Measurements from ENCODE around the gene CHST9.
"Not testable (repeated sequence)": the region's sequence is repeated elsewhere in the genome, so short reads cannot be mapped to it uniquely, and the experiment has no call there.

CHST9 gene

DNA sequence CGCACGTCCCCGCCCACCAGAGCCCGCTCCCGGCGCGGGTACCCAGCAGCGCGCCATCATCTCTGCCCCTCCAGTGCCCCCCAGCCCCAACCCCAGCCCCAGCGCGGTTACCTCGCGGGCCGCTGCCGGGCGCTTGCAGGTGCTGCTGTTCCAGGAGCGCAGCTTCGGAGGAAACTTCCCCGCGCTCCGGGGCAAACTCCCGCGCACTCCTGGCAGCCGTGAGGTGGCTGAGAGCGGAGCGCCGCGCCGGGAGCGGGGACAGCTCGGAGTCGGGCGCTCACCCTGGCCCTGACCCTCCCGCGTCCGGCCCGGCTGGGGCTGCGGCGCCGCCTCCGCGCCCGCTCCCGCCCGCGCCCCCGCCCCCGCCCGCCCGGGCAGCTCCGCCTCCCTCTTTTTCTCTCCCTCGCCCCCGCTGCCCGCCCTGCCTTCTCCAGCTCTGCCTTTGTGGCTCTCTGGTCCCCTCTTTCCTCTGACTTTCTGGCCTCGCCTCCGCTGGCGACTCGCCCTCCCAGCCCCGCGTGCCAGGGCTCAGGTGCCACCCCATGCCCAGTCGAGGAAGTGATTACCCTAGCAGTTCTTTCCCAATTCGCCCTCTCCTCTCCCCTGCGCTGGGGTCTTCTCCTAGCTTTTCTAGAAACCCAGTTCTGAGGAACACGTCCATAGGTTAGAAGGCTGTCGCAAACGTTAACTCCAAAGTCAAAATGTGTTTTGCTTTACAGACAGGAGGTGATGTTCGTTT is at the start of gene CHST9:
CHST9 (minus strand) TSS at position 284 of the 739 bp plus-strand sequence. CDS start 42,499 bp downstream, outside the sequence.
- no peak for DNase-seq

DNA sequence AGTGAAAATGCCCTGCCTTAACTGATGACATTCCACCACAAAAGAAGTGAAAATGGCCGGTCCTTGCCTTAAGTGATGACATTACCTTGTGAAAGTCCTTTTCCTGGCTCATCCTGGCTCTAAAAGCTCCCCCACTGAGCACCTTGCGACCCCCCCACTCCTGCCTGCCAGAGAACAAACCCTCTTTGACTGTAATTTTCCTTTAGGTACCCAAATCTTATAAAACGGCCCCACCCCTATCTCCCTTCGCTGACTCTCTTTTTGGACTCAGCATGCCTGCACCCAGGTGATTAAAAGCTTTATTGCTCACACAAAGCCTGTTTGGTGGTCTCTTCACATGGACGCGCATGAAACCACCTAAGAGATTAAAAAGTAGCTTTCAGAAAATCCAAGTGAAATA is 47.2 kb upstream of the CHST9 start:
- DNase-seq: not testable (repeated sequence)

- not testable (repeated sequence) for DNase-seq
Observed at GRCh38 chr18:27231671-27232070, 46.6 kb upstream of the CHST9 start.

DNA sequence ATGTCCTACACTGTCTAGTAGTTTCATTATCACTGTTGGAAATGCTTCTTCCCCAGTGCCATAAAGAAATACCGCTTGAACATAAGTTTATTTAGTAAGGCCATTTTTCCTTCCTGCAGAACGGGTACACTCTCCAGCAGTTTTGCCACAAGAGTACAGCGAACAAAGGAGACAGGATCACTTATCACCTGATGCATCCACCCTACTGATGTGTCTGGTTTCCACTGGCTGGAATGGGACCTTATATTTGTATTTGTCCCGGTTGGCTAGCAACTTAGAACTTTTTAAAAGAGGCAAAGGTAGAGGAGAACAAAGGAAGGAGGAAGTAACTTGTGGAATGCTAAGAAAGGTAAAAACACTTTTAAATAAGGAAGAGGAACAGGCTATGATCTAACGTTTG is 46.1 kb upstream of the CHST9 start:
- not testable (repeated sequence) for DNase-seq

DNA sequence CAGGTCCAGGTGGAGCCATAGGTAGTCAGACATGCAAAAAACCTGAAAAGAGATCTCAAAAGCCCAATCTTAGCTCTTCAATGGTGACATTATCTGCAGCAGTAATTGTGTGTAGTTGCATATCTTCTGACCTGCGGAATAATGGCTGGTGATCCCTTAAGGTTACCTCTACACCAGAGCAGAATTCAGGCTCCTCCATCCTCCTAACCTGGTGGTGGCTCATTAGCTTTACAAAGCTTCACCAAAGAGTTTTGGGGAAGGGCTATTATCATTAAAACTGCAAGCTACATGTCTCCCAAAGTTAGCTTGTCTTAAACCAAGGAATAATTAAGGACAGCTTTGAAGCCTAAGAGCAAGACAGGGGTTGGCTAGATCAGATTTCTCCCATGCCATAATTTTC is 42.6 kb upstream of the CHST9 start:
- no peak for DNase-seq

DNA sequence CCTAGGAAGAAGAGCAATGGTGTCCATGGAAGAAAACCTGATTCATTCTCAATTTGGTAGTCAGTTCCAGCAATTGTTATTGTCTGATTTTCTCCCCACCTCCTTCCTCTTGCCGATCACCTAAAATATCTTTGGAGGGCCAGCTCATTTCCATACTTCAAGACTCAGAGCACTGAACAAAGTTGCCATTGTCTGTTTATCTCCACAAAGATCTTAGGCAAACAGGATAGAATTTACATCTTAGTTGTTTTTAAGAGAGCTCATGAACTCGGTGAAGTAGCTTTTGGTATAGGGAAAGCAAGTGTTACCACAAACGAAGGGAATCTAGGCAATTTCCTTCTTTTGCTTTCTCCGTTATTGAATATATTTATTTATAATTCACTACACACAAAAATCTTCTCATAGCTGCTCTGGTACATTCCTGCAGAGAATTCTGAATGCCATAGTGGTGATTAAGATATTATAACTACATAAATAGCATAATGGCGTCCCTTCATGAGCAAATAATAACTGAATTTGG is 41.5 kb upstream of the CHST9 start:
- no peak for DNase-seq

- no peak for DNase-seq
Observed at GRCh38 chr18:27225947-27226481, 40.9 kb upstream of the CHST9 start.

- no peak for DNase-seq
Observed at GRCh38 chr18:27223526-27224291, 38.6 kb upstream of the CHST9 start.

DNA sequence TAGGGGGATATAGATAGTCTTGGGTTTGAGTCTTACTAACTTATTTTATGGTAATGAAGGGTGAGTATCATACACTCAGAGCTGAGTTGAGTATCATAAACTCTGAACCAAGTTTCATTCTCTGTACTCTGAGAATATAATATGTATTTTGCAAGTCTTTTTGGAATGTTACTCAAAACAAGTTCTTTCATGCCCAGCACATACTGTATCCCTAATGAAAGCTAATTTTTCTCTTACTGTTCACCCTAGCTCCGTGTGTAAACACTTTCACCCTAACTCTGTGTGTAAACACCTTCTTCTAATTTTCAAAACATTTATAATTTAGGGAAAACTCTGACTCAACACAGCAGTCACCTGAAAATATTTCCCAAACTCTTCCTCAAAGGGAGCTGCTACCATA is 29.7 kb upstream of the CHST9 start:
- DNase-seq: no peak

DNA sequence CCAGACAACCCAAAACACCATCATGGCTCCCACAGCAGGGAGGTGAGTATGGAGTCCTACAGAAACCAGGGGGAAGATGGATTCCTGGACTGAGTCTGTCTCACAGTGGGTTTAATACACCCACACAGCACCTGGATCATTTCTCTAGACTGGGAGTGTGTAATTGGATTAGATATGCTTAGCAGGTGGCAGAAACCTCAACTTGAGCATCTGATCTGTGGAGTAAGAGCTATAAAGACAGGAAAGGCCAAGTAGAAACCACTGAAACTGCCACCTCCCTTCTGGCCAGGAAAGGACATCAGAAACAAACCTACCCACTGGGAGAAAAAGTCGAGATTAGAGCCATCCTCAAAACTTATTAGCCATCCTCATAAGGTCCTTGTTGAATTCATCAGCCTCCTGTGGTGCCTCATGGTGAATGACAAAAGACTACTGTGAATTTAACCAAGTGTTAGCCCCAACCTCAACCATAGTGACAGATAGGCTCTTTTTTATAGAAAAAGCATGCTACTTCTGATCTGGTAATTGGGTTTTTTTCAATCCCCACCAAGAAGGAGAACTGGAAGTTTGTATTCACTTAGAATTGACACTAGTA is 28.1 kb upstream of the CHST9 start:
- no peak for DNase-seq

GRCh38 chr18:27211569-27211968 is 26.5 kb upstream of the CHST9 start:
- DNase-seq: no peak

GRCh38 chr18:27206411-27206810 is 21.3 kb upstream of the CHST9 start:
- DNase-seq: no peak

DNA sequence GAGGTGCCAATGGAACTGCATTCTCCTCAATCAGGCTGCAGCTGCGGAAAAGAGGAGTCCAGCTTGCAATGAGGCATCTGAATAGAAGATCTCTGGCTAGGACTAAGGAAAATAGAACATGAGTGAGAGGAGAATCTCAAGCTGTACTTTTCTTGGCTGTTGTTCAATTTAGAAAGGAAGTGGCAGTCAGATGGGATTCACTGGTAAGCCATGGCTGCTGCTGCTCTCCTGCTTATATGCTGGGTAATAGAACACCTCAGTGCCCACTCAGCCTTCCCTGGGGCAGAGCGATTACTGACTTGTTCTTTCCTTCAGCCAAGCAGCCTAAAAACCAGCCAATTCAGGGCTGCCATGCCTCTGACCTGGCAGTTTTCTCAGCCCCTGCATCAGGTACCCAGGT is 17.6 kb upstream of the CHST9 start:
- DNase-seq: no peak

GRCh38 chr18:27198036-27198435 is 12.9 kb upstream of the CHST9 start:
- no peak for DNase-seq

- no peak for DNase-seq
Observed at GRCh38 chr18:27188309-27188708, 3.2 kb upstream of the CHST9 start.

DNA sequence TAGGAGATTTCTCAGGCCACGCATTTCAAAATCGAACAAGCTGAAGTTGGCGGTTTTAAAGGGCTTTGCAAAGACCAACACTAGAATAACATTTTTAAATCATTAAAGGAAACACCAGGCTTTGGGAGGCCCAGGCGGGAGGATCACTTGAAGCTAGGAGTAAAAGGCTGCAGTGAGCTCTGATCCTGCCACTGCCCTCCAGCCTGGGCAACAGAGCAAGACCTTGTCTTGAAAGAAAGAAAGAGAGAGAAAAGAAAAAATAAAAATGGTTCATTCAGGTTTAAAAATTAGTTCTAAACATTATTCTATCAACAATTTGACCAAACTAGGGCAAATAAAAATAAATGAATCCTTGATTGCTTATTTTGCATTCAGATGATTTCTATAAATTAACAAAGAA is 789 bp upstream of the CHST9 start:
- no peak for DNase-seq

DNA sequence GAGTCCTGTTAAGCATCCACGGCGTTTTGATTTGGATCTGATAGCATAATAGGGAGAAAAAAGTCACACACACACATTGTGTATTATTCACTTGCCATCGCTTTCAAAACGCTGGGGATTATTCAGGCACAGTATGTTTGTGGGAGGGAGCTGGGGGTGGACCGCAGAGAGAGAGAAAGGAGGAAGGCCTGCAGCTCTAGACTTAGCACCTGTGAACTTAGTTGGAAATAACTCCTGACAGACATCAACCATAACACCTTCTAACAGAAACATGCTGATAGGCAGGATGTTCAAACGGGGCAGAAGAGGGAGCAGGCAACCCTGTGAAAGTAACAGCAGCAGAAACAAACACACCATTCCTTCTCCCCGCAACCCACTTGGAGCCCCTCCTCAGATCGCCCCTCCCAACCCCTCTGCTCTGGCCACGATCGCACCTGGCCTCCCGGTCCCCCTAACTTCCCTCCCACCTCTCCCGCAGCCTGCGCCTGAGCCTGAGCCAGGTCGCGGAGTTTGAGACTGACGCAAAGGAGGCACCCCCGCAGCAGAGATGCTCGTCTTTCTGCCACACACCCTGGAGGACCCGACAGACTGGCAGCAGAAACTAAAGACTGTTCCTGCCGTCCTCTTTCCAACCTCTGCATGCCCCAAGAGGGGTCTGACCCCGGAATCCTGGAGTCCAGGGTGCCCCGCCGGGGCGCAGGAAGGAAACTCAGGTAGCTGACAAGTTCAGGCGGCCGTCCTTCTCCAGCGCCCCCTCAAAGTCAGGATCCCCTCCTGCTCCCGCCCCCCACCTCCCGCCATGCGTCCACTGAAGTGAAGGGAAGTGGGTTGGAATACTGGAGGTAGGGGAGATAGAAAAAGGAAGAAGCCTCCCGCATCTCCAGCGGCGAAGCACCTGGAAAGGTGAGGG is 738 bp downstream of the CHST9 start:
- DNase-seq: no peak

- DNase-seq: no peak
Observed at GRCh38 chr18:27181726-27182125, 3.4 kb downstream of the CHST9 start.

DNA sequence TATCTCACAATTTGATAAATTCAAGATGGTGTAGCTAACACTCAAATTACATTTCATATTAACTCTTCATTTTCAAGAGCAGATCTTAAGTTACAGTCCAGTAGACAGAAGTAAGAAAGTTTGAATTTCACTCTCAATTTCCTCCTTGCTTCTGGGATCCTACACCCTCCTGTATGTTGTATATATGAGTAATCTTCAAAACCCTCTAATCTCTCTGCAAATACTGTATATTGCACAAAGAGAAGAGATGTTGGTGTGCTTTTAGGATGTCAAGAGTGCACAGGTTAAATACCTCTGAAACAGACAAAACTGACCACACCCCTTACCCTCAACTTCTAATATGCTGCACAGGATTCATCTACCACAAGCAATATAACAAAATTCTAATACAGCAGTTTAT is 6.7 kb downstream of the CHST9 start:
- DNase-seq: no peak

DNA sequence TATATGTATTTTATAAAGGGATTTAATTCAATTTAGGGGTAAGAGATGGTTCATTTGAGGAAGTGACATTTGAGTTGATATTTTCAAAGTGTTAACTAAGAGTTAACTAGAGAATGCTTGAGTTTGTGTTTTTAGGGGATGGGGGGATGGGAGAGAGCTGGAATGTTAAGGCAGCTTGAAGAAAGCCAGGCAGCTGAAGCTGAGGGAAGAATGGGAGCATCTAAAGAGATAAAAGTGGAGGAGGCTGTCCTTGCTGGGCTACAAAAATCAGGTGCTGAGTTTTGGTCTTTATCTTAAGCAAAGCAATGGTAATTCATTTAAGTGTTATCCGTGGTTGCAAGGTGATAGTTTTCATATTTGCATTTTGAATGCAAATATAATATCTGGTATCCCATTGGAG is 9.2 kb downstream of the CHST9 start:
- DNase-seq: no peak

DNA sequence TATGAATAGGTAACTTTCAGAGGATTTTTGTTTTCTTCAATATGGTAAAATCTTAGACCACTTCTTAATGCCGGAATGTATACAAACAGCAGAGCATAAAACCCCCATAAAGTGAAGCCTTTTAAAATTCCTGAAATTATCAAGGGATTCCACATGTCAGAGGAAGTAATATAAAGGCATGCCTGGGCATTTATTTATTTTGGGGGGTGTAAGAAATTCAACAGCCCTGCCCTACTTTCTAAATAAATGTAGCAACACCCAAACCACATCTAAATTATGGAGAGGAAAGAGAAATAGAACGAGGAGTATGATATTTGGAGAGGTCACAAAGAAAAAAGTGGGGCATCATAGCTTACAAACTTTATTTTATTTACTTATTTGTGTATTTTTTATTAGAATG is 9.9 kb downstream of the CHST9 start:
- no peak for DNase-seq

GRCh38 chr18:27171993-27172392 is 13.1 kb downstream of the CHST9 start:
- DNase-seq: no peak

Data from activated CD4-positive, alpha-beta T cell treated with anti-CD3 and anti-CD28 coated beads, Interleukin-2, amount 50 U/mL, for 1 hour (primary cell).